Bronchial epithelial cell (primary cell): Measurements from ENCODE around the gene DCBLD2. TPM values are rescaled to one million over a fixed set of nuclear protein-coding genes. Genes with fewer than 3 reads are reported as not detected.

Experiments
- DNase-seq: peaks from one replicate; pipeline ENCODE4 v3.0.0-alpha.2; 2010; ENCODE audit warnings: low read depth
- FAIRE-seq: peaks from 2 replicates; lab custom pipeline; 2011; peaks lifted over from hg19 to GRCh38; lab: Jason Lieb, UNC
- H3K27me3 ChIP-seq: 2 replicates; pipeline ENCODE4 v1.5.1; 2011; ENCODE audit warnings: low read length; ENCODE audit not compliant: control insufficient read depth, insufficient read depth
- H3K36me3 ChIP-seq: 2 replicates; pipeline ENCODE4 v1.5.1; 2011; ENCODE audit warnings: low read length; ENCODE audit not compliant: control insufficient read depth, insufficient read depth
- H3K4me3 ChIP-seq: 2 replicates; pipeline ENCODE4 v1.5.1; 2011; ENCODE audit warnings: mild to moderate bottlenecking, low read depth, low read length, control low read depth
- total RNA-seq: library from RNA; depleted of rRNA; stranded (reverse); fragments of >200 nt; gene quantifications from 2 replicates; pipeline ENCODE4 v1.2.1, GENCODE V29; 2014
- TF ChIP-seq, protein P1 (sequence below): IDR thresholded peaks from 2 replicates; pipeline ENCODE4 v1.5.1; 2011; ENCODE audit warnings: mild to moderate bottlenecking, moderate library complexity, low read length, control low read depth, inconsistent platforms; ENCODE audit not compliant: insufficient read depth, severe bottlenecking

DCBLD2 gene
- total RNA-seq, 1 donor from 2014 or later, result 96.1 TPM

- no peak for FAIRE-seq
Observed at GRCh38 chr3:98778383-98778782, 123.1 kb downstream of the DCBLD2 start.

DNA sequence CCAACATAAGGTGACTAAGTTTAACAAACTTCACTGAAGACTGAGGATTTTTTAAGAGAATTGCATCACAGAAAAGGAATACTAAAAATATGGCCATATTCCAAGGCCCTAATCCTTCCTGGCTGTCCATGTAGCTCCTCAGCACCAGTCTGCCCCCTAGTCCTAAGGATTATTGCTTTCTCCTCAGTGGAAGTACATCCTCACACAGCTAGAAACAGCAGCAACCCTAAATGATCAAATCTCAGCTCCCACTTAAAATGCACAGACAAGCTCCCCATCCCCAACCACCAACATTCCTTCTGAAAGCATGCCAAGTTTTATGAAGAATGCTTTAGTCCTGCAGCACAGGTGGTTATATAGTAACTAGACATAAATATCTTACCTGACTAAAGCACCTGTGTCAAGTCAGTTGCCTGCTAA is 123.7 kb downstream of the DCBLD2 start:
- FAIRE-seq (no peak), DNase-seq (peak; percentile 61)
- H3K27me3 ChIP-seq, result no peaks in the 10 kb centered on the region
- H3K36me3 ChIP-seq, result no peaks in the 10 kb centered on the region
- TF ChIP-seq, protein P1, sequence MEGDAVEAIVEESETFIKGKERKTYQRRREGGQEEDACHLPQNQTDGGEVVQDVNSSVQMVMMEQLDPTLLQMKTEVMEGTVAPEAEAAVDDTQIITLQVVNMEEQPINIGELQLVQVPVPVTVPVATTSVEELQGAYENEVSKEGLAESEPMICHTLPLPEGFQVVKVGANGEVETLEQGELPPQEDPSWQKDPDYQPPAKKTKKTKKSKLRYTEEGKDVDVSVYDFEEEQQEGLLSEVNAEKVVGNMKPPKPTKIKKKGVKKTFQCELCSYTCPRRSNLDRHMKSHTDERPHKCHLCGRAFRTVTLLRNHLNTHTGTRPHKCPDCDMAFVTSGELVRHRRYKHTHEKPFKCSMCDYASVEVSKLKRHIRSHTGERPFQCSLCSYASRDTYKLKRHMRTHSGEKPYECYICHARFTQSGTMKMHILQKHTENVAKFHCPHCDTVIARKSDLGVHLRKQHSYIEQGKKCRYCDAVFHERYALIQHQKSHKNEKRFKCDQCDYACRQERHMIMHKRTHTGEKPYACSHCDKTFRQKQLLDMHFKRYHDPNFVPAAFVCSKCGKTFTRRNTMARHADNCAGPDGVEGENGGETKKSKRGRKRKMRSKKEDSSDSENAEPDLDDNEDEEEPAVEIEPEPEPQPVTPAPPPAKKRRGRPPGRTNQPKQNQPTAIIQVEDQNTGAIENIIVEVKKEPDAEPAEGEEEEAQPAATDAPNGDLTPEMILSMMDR, result no peak
- no peak overlapping the region for H3K4me3 ChIP-seq

More at GRCh38 chr3:98778383-98778782, 123.1 kb downstream of the DCBLD2 start:
- H3K36me3 ChIP-seq, result no peaks in the 10 kb centered on the region
- no peak overlapping the region for H3K4me3 ChIP-seq
- TF ChIP-seq, protein P1, result no peak
- DNase-seq, result peak; percentile 51
- H3K27me3 ChIP-seq, result no peaks in the 10 kb centered on the region

DNA sequence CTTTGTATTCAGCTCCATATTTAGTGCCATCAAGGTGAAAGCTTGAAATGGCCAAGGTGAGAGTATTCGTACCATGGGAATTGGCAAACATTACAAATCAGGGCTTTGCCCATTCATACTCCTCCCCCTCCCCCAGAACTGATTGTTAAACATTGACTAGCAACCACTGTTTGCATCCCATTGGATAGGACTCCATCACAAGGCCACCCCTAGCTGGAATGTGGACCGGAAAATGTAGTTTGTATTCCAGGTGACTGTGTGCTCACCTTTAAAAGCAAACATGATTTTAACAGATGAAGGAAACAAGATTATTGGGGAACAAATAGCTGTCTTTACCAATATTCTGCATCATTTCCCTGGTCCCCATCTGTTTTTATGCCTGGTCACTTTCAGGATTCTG is 124.2 kb downstream of the DCBLD2 start:
- no peaks in the 10 kb centered on the region for H3K36me3 ChIP-seq
- FAIRE-seq (peak; percentile 80), DNase-seq (no peak)
- no peaks in the 10 kb centered on the region for H3K27me3 ChIP-seq
- no peak overlapping the region for H3K4me3 ChIP-seq
- TF ChIP-seq, protein P1, result no peak

- Histone ChIP-seq H3K4me3 (no peak overlapping the region), H3K36me3 (no peaks in the 10 kb centered on the region), H3K27me3 (no peaks in the 10 kb centered on the region)
- TF ChIP-seq, protein P1, result no peak
- DNase-seq, result no peak
- no peak for FAIRE-seq
Observed at GRCh38 chr3:98776140-98776493, 125.4 kb downstream of the DCBLD2 start.

- FAIRE-seq (no peak), DNase-seq (no peak)
- Histone ChIP-seq H3K4me3 (no peak overlapping the region), H3K27me3 (no peaks in the 10 kb centered on the region), H3K36me3 (no peaks in the 10 kb centered on the region)
- TF ChIP-seq, protein P1, result no peak
Observed at GRCh38 chr3:98775459-98776139, 125.9 kb downstream of the DCBLD2 start.

DNA sequence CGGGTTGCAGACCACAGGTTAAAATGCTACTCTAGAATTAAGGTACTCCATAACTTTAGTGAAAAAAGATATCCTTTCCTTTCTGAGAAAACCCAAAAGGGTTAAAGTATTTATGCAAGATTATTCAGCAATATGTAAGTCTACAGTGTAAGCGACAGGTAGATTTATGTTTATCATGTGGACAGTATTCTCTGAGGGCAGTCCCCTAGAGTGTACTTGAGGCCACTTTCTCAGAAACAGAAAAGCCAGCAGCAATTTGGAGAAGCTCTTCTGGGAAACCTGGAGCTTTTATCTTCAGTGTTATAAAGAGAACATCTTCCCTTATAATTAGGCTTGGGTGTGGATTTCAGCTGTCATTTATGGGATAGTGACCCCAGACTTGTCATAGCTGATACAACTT is 129.5 kb downstream of the DCBLD2 start:
- no peak for FAIRE-seq

More for the DNA sequence above, 129.5 kb downstream of the DCBLD2 start:
- Histone ChIP-seq H3K27me3 (no peaks in the 10 kb centered on the region), H3K4me3 (no peak overlapping the region), H3K36me3 (no peaks in the 10 kb centered on the region)
- TF ChIP-seq, protein P1, result no peak
- no peak for DNase-seq
